Stimulated activated CD8-positive, alpha-beta memory T cell treated with anti-CD3 and anti-CD28 coated beads, Interleukin-4, amount 100 ng/mL, for 1 hour (primary cell): ENCODE data around the gene DPY19L1.
"Not testable (repeated sequence)": the region's sequence is repeated elsewhere in the genome, so short reads cannot be mapped to it uniquely, and the experiment has no call there.

Source experiments
- DNase-seq, 2 donors: peaks; one replicate each; pipeline ENCODE4 v3.0.0-alpha.2; 2020; ENCODE audit warnings: low read depth in 2 of 2, low spot score in 1 of 2

DPY19L1 gene

DNA sequence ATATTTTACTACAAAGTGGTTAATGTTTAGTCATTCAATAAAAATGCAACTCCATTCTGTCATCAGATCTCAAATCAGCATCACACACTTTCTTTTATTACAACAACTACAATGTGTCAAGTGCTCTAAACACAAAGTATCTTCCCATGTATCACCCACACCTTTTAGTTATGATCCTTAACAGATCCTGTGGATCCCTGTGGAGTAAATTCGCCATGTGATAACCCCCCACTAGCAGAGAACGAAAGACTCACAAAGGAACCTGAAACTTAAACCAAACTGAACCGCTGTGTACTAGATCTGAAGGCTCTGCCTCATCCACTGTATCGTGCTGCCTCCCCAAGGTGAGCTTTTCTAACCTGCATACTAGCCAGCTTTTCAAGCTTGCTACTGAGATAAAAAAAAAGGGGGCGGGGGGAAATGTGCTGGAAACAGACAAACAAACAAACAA lies 1.7 kb downstream of the DPY19L1 start:
- DNase-seq, result no peak

GRCh38 chr7:35032166-35032565 lies 5.1 kb downstream of the DPY19L1 start:
- DNase-seq, result no peak

DNA sequence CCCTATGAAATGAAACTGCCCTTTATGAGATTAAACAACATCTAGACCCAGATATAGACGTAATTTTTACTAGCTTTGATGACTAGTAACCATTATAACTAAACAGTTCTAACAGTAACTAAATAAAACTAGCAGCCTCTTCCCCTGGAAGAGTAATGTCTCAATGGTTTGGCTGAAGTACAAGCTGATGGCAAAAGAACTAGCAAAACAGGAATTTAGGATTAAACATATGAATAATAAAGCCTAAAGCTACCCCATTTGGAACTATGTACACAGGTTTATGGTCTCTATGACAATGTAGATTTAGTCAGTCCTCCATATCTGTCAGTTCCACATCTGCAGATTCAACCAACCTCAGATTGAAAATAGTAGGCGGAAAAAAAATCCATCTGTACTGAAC lies 6.4 kb downstream of the DPY19L1 start:
- DNase-seq, result no peak

GRCh38 chr7:35029311-35029710 lies 8.0 kb downstream of the DPY19L1 start:
- no peak for DNase-seq

DNA sequence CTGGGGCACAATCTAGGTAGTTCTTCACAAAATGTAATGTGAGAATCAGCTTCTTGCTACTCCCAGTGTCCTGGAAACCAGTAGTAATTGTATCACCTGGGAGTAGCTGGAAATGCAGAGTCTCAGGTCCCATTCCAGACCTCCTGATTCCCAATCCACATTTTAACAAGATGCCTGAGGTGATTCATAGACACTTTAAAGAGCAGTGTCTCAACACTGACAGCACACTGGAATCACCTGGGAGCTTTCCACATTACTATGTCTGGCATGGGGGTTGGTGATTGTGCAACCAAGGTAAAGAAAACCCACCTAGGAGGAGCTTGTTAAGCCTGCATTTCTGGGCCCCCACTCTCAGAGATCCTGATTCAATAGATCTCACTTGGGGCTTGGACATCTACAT lies 11.1 kb downstream of the DPY19L1 start:
- no peak for DNase-seq

GRCh38 chr7:35025369-35025870 lies 11.9 kb downstream of the DPY19L1 start:
- DNase-seq, result no peak

DNA sequence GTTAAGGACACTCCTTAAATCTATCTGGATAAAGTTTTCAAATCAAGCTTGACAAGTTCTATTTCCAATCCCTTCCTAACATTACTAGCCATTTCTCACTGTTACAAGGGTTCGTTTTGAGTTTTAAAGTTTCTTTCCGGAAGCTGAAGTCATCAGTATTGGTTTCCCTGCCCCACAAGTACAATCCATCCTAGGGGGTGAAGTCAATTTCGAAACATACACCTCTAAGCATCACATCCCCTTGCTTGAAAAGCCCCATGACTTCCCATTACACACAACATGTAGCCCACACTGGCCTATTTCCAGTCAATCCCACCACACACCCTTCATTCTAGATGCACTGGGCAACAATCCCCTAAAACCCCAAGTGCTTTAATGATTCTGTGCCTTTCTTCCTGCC lies 13.0 kb downstream of the DPY19L1 start:
- DNase-seq, result no peak

GRCh38 chr7:35022725-35023124 lies 14.6 kb downstream of the DPY19L1 start:
- DNase-seq, result no peak

GRCh38 chr7:35021445-35021844 lies 15.8 kb downstream of the DPY19L1 start:
- no peak for DNase-seq

DNA sequence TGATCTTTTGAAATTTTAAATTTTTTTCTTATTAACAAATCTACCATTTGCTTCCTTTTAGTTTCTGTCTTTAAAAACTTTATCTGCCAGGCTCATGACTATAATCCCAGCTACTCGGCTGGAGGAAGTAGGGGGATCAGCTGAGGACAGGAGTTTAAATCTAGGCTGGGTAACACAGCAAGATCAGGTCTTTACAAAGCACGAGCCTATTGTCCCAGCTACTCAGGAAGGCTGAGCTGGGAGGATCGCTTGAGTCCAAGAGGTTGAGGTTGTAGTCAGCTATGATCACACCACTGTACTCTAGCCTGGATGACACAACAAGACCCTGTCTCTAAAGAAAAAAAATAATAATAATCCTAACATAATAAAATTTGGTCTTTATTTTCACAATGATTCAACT lies 17.5 kb downstream of the DPY19L1 start:
- DNase-seq, result no peak

DNA sequence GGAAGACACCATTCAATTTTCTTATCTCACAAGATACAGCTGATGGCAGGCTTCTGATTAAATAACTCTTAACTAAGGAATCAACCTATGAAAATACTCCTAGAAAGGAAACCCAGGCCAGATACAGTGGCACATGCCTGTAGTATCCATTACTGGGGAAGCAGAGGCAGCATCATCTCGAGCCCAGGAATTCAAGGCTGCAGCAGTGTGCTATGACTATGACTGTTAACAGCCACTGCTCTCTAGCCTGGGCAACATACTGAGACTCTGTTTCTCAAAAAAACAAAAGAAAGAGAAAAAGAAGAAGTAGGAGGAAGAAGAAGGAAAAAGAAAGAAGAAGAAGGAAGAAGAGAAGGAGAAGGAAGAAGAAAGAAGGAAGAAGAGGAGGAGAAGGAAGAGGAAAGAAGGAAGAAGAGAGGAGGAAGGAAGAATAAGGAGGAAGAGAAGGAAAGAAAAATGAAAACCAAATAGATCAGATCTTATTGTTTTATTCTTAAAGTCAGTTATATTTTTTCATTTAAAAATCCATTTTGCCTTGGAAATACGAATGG lies 18.0 kb downstream of the DPY19L1 start:
- DNase-seq, result no peak

GRCh38 chr7:35015346-35015859 lies 21.9 kb downstream of the DPY19L1 start:
- DNase-seq, result no peak

DNA sequence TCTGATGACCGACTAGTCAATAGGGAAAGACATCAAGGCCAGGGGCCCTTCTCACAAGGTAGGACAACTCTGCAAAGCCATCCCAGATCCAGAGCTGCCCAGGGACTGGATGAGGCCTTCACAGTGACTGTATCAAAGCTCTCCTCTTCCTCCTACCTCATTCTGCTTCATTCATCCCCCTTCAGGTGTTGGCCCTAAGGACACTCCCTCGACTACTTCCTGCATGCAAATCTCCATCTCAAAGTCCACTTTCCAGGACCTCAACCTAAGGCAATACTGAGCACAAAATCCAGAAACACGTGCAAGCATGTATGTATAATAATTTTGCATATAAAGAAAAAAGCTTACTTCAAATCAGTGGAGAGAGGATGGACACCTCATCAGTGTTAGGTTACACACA lies 25.1 kb downstream of the DPY19L1 start:
- no peak for DNase-seq

- no peak for DNase-seq
Observed at GRCh38 chr7:35011085-35011484, 26.2 kb downstream of the DPY19L1 start.

DNA sequence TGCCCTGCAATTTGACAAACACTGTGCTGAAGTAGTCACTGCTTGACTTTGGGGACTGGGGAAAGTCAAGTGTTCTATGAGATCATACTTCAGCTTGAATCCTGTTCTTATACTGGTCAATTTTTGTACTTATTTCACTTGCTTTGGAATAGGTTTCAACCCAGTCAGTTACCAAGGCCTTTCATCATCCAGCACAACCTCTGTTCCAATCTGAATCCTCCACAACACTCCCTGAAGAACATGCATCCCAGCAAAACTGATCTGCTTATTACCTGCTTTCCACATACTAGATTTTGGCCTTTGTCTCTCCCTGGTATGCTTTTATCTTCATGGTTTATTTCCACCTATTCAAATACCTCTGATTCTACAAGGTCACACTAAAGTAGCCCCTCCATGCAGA lies 29.5 kb downstream of the DPY19L1 start:
- no peak for DNase-seq

GRCh38 chr7:35004531-35005095 lies 32.7 kb downstream of the DPY19L1 start:
- DNase-seq, result no peak

DNA sequence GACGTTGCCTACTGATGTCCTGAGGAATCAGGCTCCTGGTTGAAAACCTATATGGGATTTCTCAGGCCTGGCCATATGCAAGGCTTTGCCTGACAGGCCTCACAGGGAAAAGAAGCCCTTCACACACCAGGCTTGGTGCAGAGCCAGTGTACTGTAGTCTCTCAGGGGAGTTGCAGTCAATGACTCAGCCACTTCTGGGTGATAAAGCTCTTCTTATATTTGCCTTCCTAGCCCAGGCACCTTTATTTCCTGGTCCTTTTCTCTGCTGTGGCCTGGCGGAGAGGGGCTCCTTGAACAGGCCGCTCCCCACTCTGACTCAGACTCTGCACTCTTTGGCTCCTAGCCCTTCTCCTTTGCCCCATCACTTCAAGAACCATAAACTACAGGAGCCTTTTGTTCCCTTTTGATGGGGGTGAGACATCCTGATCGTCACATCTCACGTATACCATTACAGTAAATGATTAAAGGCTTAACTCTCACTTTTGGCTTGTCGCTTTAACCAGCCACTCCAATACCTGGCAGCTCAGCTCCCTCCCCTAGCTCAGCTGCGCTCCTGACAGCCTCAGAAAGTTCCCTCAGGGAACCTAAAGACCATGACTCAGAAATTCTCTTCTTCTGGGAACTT lies 33.5 kb downstream of the DPY19L1 start:
- no peak for DNase-seq

GRCh38 chr7:35003177-35003650 lies 34.1 kb downstream of the DPY19L1 start:
- not testable (repeated sequence) for DNase-seq

DNA sequence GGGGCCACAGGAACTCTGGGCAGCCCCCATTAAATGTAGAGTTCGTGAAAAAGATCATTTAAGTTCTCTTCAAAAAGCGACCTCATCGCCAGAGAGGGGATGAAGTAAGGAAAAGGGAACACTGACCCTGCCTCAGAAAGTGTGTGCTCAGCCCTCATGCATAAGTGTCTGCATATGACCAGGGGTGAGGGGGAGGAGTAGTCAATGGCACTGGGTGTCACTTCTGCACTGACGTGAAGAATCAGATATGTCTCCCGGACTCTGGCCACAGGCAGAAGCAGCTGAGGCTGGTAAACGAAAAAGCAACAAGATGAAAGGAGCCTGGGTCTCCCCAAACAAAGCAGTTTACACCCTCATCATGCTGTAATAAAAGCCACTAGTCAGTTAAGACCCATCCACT lies 39.0 kb downstream of the DPY19L1 start:
- not testable (repeated sequence) for DNase-seq

DNA sequence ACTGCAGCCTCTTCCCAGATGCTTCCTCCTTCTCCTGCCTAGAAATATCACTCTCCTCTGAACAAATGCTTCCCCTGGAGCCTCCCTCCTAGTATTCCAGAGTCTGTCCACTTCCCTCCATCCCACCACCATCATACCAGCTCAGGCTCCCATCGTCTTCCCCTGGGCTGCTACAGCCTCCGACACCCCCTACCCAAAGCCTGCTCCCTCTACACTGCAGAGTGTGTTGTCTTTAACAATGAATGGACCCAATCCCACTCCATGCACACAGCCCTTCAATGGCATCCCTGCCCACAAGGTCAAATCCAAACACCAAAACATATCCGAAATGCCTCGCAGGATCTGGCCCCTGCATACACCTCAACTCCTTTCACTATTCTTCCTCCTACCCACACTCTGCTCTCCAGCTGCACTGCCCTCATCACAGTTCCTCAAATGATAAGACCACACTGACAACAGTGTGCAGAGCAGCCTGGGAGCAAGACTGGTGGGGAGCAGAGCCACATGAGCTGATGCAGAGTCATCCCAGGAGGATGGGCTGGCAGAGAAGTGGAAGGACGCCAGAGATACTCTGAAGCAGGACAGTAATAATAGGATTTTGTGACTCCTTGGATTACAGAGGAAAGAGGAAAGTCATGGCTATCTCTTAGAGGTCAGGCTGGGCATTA lies 40.7 kb downstream of the DPY19L1 start:
- DNase-seq, result not testable (repeated sequence)

GRCh38 chr7:34995757-34996156 lies 41.5 kb downstream of the DPY19L1 start:
- no peak for DNase-seq
